ENCODE results near the gene GPR27.

The GPR27 gene

GRCh38 chr3:71725271-71725991 is 28.2 kb upstream of the GPR27 start, which contains the start of gene EIF4E3:
EIF4E3 (minus strand) TSS chr3:71725402; CDS start chr3:71725367, 35 bp downstream.
- in situ Hi-C loops (cut with MboI; ENCODE audit: low pct_unique_long_range_greater_than_20kb, low sequenced_read_pairs): no loop called here
- no peak for DNase-seq

GRCh38 chr3:71726146-71726545 is 27.5 kb upstream of the GPR27 start:
- in situ Hi-C loops (cut with MboI; ENCODE audit: low pct_unique_long_range_greater_than_20kb, low sequenced_read_pairs): no loop called here
- no peak for DNase-seq

- no peak for DNase-seq
- in situ Hi-C loops (cut with MboI; ENCODE audit: low pct_unique_long_range_greater_than_20kb, low sequenced_read_pairs): no loop called here
These were observed 24.9 kb upstream of the GPR27 start for GRCh38 chr3:71728632-71729342.

GRCh38 chr3:71732637-71733036 is 21.0 kb upstream of the GPR27 start:
- no peak for DNase-seq
- in situ Hi-C loops (cut with MboI; ENCODE audit: low pct_unique_long_range_greater_than_20kb, low sequenced_read_pairs): no loop called here

DNA sequence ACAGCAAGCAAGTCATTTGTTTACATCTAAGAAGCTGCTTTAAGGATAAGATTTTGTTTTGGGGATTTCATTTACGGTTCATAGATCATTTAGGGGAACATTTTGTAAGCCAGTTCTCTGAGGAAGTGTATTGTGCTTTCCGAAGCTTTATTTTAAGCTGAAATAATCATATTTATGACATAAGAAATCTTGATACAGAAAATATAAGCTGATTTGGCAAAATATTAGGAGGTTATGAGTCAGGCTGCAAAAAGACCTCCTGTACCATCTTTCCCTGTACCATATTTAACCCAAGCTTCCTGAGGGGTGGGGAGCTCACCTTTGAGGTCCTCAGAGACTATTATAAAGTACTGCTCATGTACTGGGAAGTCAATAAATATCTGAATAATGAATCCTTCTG is 20.3 kb upstream of the GPR27 start:
- in situ Hi-C loops (cut with MboI; ENCODE audit: low pct_unique_long_range_greater_than_20kb, low sequenced_read_pairs): no loop called here
- no peak for DNase-seq

GRCh38 chr3:71734881-71735280 is 18.8 kb upstream of the GPR27 start:
- no peak for DNase-seq
- in situ Hi-C loops (cut with MboI; ENCODE audit: low pct_unique_long_range_greater_than_20kb, low sequenced_read_pairs): no loop called here

DNA sequence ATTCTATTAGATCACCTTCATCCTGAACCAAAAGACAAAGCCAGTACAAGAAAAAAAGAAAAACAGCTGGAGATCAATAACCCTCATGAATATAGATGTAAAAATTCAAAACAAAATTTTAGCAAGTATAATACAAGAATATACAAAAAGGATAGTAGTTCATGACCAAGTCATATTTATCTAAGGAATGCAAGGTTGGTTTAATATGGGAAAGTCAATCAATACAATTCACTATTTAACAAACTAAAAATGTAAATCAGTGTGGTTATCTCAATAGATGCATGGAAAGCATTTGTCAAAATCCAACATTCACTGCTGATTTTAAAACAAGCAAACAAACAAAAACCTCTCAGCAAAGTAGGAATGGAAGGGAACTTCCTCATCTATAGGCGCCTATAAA is 11.0 kb upstream of the GPR27 start:
- in situ Hi-C loops (cut with MboI; ENCODE audit: low pct_unique_long_range_greater_than_20kb, low sequenced_read_pairs): no loop called here
- DNase-seq: no peak

DNA sequence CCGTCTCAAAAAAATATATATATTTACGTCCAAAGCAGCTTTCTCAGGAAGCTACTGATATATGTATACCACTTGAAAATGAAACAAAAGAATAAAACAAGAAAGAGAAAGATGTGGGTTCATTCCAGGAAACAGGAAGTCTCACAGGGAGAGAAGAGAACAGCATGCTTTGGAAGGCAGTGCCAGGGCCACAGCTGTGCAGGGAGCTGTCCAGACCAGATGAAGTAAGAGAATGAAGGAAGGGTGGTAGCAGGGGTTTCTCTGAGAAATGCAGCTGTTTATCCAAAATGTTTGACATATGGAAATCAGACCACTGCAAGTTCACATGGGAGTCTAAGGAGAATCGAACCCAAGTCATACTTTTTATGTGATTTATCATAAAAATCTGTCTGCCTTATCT is 8.9 kb upstream of the GPR27 start:
- no peak for DNase-seq
- in situ Hi-C loops (cut with MboI; ENCODE audit: low pct_unique_long_range_greater_than_20kb, low sequenced_read_pairs): no loop called here

DNA sequence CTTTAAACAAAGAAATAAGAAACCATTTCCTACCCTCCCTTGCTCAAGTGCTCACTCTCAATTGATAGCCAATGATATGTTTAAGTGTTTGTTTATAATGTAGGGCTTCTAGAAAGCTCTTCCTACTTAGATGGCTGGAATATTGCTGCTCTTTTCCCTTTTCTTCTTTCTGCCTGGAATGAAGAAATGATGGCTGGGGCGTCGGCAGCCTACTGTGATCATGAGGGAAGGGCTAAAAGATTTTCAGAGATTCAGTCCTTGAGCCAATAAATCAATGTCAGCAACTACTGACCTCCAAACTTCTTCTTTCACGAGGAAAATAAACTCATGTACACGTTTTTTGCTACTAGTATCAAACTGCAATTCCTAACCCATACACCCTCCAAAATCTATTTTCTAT is 2.1 kb upstream of the GPR27 start:
- in situ Hi-C loops (cut with MboI; ENCODE audit: low pct_unique_long_range_greater_than_20kb, low sequenced_read_pairs): no loop called here

DNA sequence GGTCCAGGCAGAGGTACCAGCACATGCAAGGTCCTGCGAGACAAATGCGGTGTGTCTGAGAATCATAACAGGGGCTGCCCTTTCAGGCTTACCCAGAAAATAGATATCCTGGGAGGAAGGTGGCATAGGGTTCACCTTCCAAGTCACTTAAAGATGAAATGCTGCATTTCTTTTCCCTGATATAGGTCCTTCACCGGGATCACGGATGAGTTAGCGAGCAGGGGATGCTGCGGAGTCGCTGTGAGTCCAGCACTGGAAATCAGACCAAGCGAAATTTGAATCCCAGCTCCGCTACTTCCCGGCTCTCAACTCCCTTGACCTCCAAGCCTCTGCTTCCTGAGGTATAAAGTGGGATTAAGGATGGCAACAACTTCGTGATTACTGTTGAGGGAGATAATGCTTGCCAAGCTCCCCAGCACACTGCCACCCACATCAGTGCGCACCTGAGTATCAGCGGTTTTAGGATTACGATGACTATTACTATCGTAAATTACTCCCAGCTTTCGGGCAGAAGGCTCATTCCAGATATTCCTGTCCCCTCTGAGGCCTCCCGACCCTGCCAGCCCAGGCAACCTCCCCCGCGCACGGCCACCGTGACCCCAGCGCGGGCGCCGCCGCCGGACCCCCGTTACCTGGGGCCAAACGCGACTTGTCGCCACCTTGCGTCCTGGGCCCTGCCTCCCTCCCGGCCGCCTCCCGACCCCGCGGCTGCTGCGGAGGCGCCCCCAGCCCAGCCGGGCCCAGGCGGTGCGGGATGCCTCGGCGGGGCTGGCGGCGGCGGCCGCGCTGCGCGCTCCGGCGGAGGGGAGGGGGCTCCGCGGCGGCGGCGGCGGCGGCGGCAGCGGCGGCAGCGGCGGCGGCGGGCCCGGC is 589 bp upstream of the GPR27 start:
- DNase-seq: no peak

More for the DNA sequence above, 2.1 kb upstream of the GPR27 start:
- no peak for DNase-seq

DNA sequence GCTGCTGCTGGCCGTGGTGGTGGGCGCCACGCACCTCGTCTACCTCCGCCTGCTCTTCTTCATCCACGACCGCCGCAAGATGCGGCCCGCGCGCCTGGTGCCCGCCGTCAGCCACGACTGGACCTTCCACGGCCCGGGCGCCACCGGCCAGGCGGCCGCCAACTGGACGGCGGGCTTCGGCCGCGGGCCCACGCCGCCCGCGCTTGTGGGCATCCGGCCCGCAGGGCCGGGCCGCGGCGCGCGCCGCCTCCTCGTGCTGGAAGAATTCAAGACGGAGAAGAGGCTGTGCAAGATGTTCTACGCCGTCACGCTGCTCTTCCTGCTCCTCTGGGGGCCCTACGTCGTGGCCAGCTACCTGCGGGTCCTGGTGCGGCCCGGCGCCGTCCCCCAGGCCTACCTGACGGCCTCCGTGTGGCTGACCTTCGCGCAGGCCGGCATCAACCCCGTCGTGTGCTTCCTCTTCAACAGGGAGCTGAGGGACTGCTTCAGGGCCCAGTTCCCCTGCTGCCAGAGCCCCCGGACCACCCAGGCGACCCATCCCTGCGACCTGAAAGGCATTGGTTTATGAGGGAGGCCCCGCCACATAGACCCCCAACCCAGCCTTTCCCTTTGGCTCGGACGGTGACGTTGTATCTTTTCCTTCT is 1.1 kb downstream of the GPR27 start:
- in situ Hi-C loops (cut with MboI; ENCODE audit: low pct_unique_long_range_greater_than_20kb, low sequenced_read_pairs): no loop called here
- DNase-seq: no peak

More for the DNA sequence above, 589 bp upstream of the GPR27 start:
- in situ Hi-C loops (cut with MboI; ENCODE audit: low pct_unique_long_range_greater_than_20kb, low sequenced_read_pairs): no loop called here

GRCh38 chr3:71758091-71758490 is 4.4 kb downstream of the GPR27 start:
- no peak for DNase-seq
- in situ Hi-C loops (cut with MboI; ENCODE audit: low pct_unique_long_range_greater_than_20kb, low sequenced_read_pairs): no loop called here

- in situ Hi-C loops (cut with MboI; ENCODE audit: low pct_unique_long_range_greater_than_20kb, low sequenced_read_pairs): no loop called here
- no peak for DNase-seq
These were observed 5.7 kb downstream of the GPR27 start for GRCh38 chr3:71759401-71759800.

DNA sequence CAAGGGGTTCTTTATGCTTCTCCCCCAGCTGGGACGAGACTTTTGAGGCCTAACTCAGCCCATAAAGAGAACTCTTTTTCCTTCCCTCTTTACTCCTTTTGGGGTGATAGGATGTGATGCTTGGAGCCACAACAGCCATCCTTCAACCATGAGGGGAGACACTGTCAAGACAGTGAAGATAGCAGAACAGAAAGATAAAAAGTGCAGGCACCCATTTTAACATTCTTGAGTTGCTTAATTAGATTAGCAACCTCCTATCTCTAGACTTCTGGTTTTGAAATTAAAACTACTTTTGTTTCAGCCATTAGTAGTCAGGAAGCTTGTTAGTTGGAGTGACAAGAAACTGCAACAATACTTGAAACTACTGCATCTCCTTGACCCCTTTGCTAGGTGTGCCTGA is 6.5 kb downstream of the GPR27 start:
- DNase-seq: no peak
- in situ Hi-C loops (cut with MboI; ENCODE audit: low pct_unique_long_range_greater_than_20kb, low sequenced_read_pairs): no loop called here

DNA sequence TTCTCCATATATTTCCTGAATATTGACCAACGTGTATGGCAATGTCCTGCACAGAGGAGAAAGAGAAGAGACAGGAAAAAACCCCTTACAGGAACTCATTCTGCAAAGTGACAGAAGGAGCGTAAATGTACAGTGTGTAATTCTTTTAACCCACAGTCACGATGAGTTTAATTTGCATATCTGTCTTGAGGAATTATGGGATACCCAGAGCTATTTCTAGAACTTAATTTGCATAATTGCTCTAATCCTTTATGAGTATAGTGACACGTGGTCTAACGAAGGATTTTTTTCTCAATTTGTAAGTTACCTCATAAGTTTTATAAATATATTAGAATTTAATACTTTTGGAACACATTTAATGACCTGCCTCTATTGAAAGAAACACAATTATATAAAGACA is 9.8 kb downstream of the GPR27 start:
- in situ Hi-C loops (cut with MboI; ENCODE audit: low pct_unique_long_range_greater_than_20kb, low sequenced_read_pairs): no loop called here
- DNase-seq: no peak

- no peak for DNase-seq
- in situ Hi-C loops (cut with MboI; ENCODE audit: low pct_unique_long_range_greater_than_20kb, low sequenced_read_pairs): no loop called here
These were observed 17.5 kb downstream of the GPR27 start for GRCh38 chr3:71771126-71771525.

DNA sequence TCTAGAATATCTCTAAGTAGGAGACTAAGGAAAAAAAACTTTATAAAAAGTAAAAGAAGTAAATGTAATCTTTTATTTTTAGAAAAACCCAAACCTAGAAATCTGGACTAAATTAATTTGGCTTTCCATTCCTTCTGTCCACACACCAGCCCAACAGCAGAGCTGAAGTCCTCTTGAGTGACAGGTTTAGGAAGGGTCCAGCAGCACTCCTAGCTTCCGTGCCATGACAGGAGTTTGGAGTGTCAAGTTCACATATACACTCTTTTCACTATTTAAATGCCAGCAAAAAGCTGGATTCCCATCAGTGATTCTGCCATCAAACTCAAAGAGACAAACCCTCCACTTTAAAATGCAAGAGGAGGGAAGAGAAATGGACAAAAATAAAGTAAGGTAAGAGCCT is 18.2 kb downstream of the GPR27 start:
- in situ Hi-C loops (cut with MboI; ENCODE audit: low pct_unique_long_range_greater_than_20kb, low sequenced_read_pairs): no loop called here

DNA sequence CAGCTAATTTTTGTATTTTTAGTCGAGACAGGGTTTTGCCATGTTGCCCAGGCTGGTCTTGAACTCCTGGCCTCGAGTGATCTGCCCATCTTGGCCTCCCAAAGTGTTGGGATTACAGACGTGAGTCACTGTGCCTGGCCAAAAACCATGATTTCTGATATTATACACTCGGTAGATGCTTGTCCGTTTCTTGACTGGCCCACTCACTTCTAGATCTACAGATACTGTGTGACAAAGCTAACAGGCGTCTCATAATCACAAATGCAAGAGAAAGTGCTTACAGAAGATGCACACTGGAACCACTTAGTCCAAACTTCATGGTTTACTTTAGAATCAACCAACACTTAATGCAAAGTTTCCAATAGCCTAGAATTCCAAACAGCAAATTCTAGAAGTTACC is 22.9 kb downstream of the GPR27 start:
- in situ Hi-C loops (cut with MboI; ENCODE audit: low pct_unique_long_range_greater_than_20kb, low sequenced_read_pairs): no loop called here
- DNase-seq: no peak

More for the DNA sequence above, 18.2 kb downstream of the GPR27 start:
- no peak for DNase-seq

DNA sequence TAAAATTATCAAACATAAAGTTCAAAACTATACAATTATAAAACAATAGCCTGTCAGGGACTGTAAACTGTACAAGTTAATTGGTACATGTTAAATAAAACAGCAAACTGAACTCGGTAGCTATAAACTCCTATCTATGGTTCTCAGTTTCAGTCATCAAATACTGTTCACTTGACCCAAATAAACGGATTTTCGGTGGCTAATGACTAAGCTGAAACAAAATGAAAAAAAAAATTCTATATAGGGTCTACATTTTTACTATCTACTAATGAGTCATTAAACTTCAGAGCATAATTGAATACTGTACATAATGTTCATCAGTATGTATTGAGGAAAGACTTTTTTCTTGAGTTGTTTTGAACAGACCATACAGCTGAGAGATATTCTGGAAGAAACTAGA is 24.7 kb downstream of the GPR27 start:
- in situ Hi-C loops (cut with MboI; ENCODE audit: low pct_unique_long_range_greater_than_20kb, low sequenced_read_pairs): no loop called here

More for the DNA sequence above, 24.7 kb downstream of the GPR27 start:
- no peak for DNase-seq

Data from KBM-7 (cell line).